GM12873 (cell line): ENCODE data around the gene CSGALNACT2.

Experiments
- CTCF ChIP-seq: IDR thresholded peaks from 2 replicates; pipeline ENCODE4 v1.5.1; 2012; ENCODE audit warnings: low read depth, mild to moderate bottlenecking, moderate library complexity, low read length, control low read depth; ENCODE audit not compliant: insufficient read depth; ENCODE audit errors: missing control alignments

The CSGALNACT2 gene

GRCh38 chr10:43225004-43225786 is 87.0 kb downstream of the CSGALNACT2 start:
- no peak for TF ChIP-seq CTCF

GRCh38 chr10:43225787-43226153 is 87.5 kb downstream of the CSGALNACT2 start:
- TF ChIP-seq CTCF = no peak

- no peak for TF ChIP-seq CTCF
Observed at GRCh38 chr10:43226441-43226840, 88.2 kb downstream of the CSGALNACT2 start.

- no peak for TF ChIP-seq CTCF
Observed at GRCh38 chr10:43226851-43227845, 88.9 kb downstream of the CSGALNACT2 start.

GRCh38 chr10:43227911-43228782 is 89.9 kb downstream of the CSGALNACT2 start:
- no peak for TF ChIP-seq CTCF

GRCh38 chr10:43228783-43229207 is 90.5 kb downstream of the CSGALNACT2 start:
- TF ChIP-seq CTCF = no peak
